Activated CD4-positive, alpha-beta T cell treated with anti-CD3 and anti-CD28 coated beads, Interleukin-2, amount 10 ng/mL, durations not matched to agents 7 days and 5 days (primary cell): ENCODE results near the gene CLMP. TPM values are rescaled to one million over a fixed set of nuclear protein-coding genes. Genes with fewer than 3 reads are reported as not detected.

Experiments
- CTCF ChIA-PET: fragments of 350-600 bp; sonication (Branson Sonifier 250); formaldehyde crosslinking; loops from one replicate; lab custom pipeline; 2021; ENCODE audit warnings: antibody characterized with exemption; lab: Charles Lee
- POLR2A ChIA-PET: fragments of 350-600 bp; sonication (Branson Sonifier 250); formaldehyde crosslinking; loops from one replicate; lab custom pipeline; 2021; ENCODE audit warnings: antibody characterized with exemption; lab: Charles Lee
- DNase-seq: peaks from one replicate; pipeline ENCODE4 v3.0.0-alpha.2; 2020
- H3K27ac Mint-ChIP-seq: one replicate; pipeline ENCODE4 v1.8.0; 2021; ENCODE audit warnings: mild to moderate bottlenecking, moderate library complexity, mixed read lengths
- H3K27me3 Mint-ChIP-seq: one replicate; pipeline ENCODE4 v1.8.0; 2021; ENCODE audit warnings: mixed read lengths
- H3K36me3 Mint-ChIP-seq: one replicate; pipeline ENCODE4 v1.8.0; 2021; ENCODE audit warnings: low read depth, mixed read lengths
- H3K4me1 Mint-ChIP-seq: one replicate; pipeline ENCODE4 v1.8.0; 2021; ENCODE audit warnings: mixed read lengths
- H3K4me3 Mint-ChIP-seq: one replicate; pipeline ENCODE4 v1.8.0; 2021; ENCODE audit warnings: mild to moderate bottlenecking, moderate library complexity, mixed read lengths
- H3K9me3 Mint-ChIP-seq: one replicate; pipeline ENCODE4 v1.8.0; 2021; ENCODE audit warnings: mixed read lengths
- total RNA-seq, 2 experiments: library from RNA; stranded (reverse); gene quantifications; one replicate each; pipeline ENCODE4 v1.2.3, GENCODE V29; 2021

The CLMP gene
- total RNA-seq, 2 experiments from 2014 or later = 0.15 to 0.23 TPM

DNA sequence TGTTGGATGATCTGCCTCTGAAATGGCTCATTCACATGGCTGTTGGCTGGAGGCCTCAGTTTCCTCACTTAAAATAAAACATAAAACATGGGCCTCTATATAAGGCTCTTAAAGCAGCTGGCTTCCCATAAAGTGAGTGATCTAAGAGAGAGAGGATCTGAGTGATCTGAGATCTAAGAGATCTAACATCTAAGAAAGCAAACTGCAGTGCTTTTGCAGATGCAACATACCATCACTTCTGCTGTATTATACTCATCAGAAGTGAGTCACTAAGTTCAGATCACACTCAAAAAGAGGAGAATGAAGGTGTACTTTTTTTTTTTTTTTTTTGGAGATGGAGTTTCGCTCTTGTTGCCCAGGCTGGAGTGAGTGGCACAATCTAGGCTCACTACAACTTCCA, 115.0 kb downstream of the CLMP start:
- DNase-seq = no peak
- no peak overlapping the region for H3K27ac Mint-ChIP-seq
- ChIA-PET CTCF (interaction anchor here (0.5 to 1.6 kb wide), 5 partner anchors 8 to 161 kb away, joined by 3 to 6 read pairs (median 4); no protein-coding TSS in a partner anchor), POLR2A (no interaction called here)
- H3K27me3 Mint-ChIP-seq = no peaks in the 10 kb centered on the region
- H3K4me3 Mint-ChIP-seq = no peak overlapping the region
- peaks cover 12% of the 10 kb centered on the region for H3K9me3 Mint-ChIP-seq
- H3K36me3 Mint-ChIP-seq = peaks cover 7% of the 10 kb centered on the region
- peaks cover 39% of the 10 kb centered on the region for H3K4me1 Mint-ChIP-seq

- no peak for DNase-seq
- Mint-ChIP-seq H3K36me3 (peaks cover 5% of the 10 kb centered on the region), H3K27ac (no peak overlapping the region), H3K9me3 (no peaks in the 10 kb centered on the region), H3K4me1 (peaks cover 34% of the 10 kb centered on the region), H3K27me3 (no peaks in the 10 kb centered on the region), H3K4me3 (no peak overlapping the region)
- ChIA-PET POLR2A (no interaction called here), CTCF (no interaction called here)
Observed at GRCh38 chr11:123076484-123076883, 118.6 kb downstream of the CLMP start.

DNA sequence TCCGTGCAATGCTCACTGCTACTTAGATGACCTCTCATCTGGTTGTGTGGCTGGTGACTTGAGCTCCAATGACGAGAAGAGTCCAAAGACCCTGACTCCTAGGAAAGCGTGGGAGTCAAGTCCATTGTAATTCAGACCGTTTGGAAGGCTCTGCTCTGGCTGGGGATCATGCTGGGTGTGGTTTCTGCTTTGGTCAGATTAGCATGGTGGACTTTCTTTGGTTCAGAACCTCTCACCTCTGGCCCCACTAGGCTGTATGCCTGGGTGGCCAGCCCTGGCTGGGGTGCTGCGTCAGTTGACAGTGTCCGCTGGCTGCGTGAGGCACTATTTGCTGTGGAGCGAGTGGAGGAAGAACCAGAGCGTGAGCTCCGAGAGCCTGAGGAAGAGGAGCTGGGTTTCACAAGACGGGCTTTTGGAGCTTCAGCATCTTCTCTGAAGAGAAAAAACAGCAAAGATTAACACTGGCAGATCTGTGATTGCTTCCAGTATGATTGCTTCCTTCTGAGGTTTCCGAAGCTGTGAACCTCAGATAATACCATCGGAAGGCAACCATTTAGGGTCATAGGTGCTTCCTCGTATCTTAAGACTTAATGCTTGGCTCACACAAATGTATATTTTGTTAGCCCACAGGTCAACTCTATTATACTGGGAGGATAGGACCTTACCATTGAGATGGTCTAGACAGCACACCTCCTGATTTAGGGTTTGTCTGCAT, 121.5 kb downstream of the CLMP start:
- Mint-ChIP-seq H3K4me1 (peaks cover 56% of the 10 kb centered on the region), H3K36me3 (peaks cover 9% of the 10 kb centered on the region), H3K27ac (no peak overlapping the region), H3K9me3 (no peaks in the 10 kb centered on the region), H3K4me3 (no peak overlapping the region), H3K27me3 (no peaks in the 10 kb centered on the region)
- DNase-seq = no peak
- ChIA-PET CTCF (interaction anchor here (0.7 to 3.3 kb wide), 3 partner anchors 10 to 174 kb away, joined by 3 to 9 read pairs (median 9); no protein-coding TSS in a partner anchor), POLR2A (interaction anchor here (1.0 kb wide), 1 partner anchor 11 kb away, joined by 5 read pairs; the partner anchor contains the start of gene HSPA8)

GRCh38 chr11:123072762-123073161, 122.3 kb downstream of the CLMP start:
- Mint-ChIP-seq H3K4me1 (peaks cover 61% of the 10 kb centered on the region), H3K36me3 (peaks cover 9% of the 10 kb centered on the region)
- CTCF ChIA-PET = interaction anchor here (0.7 to 3.3 kb wide), 4 partner anchors 11 to 174 kb away, joined by 3 to 9 read pairs (median 6); no protein-coding TSS in a partner anchor

DNA sequence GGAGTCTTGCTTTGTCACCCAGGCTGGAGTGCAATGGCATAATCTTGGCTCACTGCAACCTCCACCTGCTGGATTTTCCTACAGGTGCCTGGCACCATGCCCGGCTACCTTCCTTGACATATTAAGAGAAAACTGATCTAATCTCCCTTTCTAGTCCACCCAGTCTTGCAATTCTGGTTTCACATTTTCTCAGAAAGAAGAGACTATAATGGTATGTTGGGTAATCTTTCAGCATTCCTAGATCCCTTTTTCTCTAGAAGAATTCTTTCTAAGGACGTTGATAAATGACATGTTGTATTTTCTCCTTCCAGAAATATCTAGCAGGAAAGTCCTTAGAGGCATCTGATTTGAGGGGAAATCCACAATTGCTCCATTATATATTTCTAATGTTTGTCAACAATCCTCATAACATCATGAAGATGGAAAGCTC, 122.7 kb downstream of the CLMP start:
- Mint-ChIP-seq H3K4me3 (no peak overlapping the region), H3K9me3 (no peaks in the 10 kb centered on the region)
- DNase-seq = no peak

More at GRCh38 chr11:123072762-123073161, 122.3 kb downstream of the CLMP start:
- no peak for DNase-seq
- no peak overlapping the region for H3K4me3 Mint-ChIP-seq
- H3K27ac Mint-ChIP-seq = peak overlapping the region; percentile 52
- POLR2A ChIA-PET = no interaction called here
- no peaks in the 10 kb centered on the region for H3K27me3 Mint-ChIP-seq
- no peaks in the 10 kb centered on the region for H3K9me3 Mint-ChIP-seq

GRCh38 chr11:123069908-123070821, 124.9 kb downstream of the CLMP start:
- ChIA-PET CTCF (interaction anchor here (1.3 to 3.9 kb wide), 3 partner anchors 13 to 16 kb away, joined by 3 to 23 read pairs (median 4); no protein-coding TSS in a partner anchor), POLR2A (interaction anchor here (1.4 kb wide), 1 partner anchor 11 kb away, joined by 3 read pairs; no protein-coding TSS in a partner anchor)
- H3K27me3 Mint-ChIP-seq = no peaks in the 10 kb centered on the region
- H3K27ac Mint-ChIP-seq = peak overlapping the region; percentile 100
- peaks cover 16% of the 10 kb centered on the region for H3K36me3 Mint-ChIP-seq
- peaks cover 66% of the 10 kb centered on the region for H3K4me1 Mint-ChIP-seq
- peak overlapping the region; percentile 83 for H3K4me3 Mint-ChIP-seq
- no peaks in the 10 kb centered on the region for H3K9me3 Mint-ChIP-seq
- peak; percentile 61 for DNase-seq

More for the DNA sequence above, 122.7 kb downstream of the CLMP start:
- H3K4me1 Mint-ChIP-seq = peaks cover 61% of the 10 kb centered on the region
- ChIA-PET CTCF (interaction anchor here (0.7 to 3.3 kb wide), 7 partner anchors 8 to 175 kb away, joined by 3 to 9 read pairs (median 4); no protein-coding TSS in a partner anchor), POLR2A (no interaction called here)
- H3K27ac Mint-ChIP-seq = peak overlapping the region; percentile 52
- H3K27me3 Mint-ChIP-seq = no peaks in the 10 kb centered on the region
- peaks cover 9% of the 10 kb centered on the region for H3K36me3 Mint-ChIP-seq

- H3K9me3 Mint-ChIP-seq = no peaks in the 10 kb centered on the region
- POLR2A ChIA-PET = no interaction called here
- peak overlapping the region; percentile 58 for H3K4me3 Mint-ChIP-seq
- peak overlapping the region; percentile 87 for H3K27ac Mint-ChIP-seq
- CTCF ChIA-PET = interaction anchor here (0.6 to 1.8 kb wide), 3 partner anchors 9 to 18 kb away, joined by 4 to 5 read pairs (median 4); no protein-coding TSS in a partner anchor
- no peaks in the 10 kb centered on the region for H3K27me3 Mint-ChIP-seq
- peaks cover 28% of the 10 kb centered on the region for H3K36me3 Mint-ChIP-seq
- no peak for DNase-seq
- H3K4me1 Mint-ChIP-seq = peaks cover 43% of the 10 kb centered on the region
Observed at GRCh38 chr11:123065621-123066020, 129.4 kb downstream of the CLMP start.

DNA sequence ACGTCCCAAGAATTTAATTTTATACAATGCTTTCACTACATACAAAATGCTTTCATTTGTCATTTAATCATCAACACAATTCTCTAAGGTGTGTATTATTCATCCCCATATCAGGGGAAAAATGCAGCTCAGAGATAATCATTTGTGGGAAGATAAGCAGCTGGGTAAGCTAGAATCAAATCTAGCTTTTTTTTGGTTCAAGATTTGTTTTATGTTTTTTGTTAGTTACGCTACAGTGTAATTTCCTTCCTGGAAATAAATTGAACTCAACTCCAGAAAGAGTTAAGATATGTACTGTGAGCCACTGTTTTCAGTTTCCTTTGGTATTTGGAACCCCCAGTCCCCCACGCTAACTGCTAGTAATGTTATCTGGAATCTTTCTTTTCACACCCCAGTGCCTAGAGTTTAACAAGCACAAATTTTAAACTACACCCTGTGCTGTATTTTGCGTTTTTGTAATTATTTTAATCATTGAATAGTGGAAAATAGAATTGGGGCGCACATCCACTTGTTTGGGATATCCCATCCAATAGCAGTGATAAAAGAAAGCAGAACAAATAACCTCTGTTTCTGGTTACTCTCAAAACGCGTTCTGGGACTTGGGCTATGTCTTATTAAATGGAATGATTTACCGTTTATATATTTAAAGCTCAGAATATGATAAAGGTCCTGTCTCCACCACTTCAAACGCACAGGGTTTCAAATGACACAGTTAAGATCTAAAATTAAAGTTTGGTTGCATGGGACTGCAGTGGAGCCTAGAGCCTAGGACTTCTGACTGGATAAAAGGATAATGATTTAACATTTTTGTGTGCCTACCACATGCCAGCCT, 131.0 kb downstream of the CLMP start:
- Mint-ChIP-seq H3K4me3 (peak overlapping the region; percentile 100), H3K9me3 (no peaks in the 10 kb centered on the region), H3K36me3 (peaks cover 42% of the 10 kb centered on the region), H3K27ac (peak overlapping the region; percentile 100), H3K27me3 (no peaks in the 10 kb centered on the region), H3K4me1 (peaks cover 29% of the 10 kb centered on the region)
- POLR2A ChIA-PET = interaction anchor here (0.8 kb wide), 1 partner anchor 39 kb away, joined by 4 read pairs; no protein-coding TSS in a partner anchor
- CTCF ChIA-PET = interaction anchor here (1.1 to 2.2 kb wide), 3 partner anchors 10 to 183 kb away, joined by 5 to 12 read pairs (median 5); no protein-coding TSS in a partner anchor
- no peak for DNase-seq

- Mint-ChIP-seq H3K9me3 (no peaks in the 10 kb centered on the region), H3K27me3 (no peaks in the 10 kb centered on the region), H3K27ac (peak overlapping the region; percentile 100), H3K4me3 (peak overlapping the region; percentile 100), H3K4me1 (peaks cover 29% of the 10 kb centered on the region), H3K36me3 (peaks cover 51% of the 10 kb centered on the region)
- ChIA-PET CTCF (interaction anchor here (1.1 to 2.2 kb wide), 3 partner anchors 10 to 184 kb away, joined by 5 to 12 read pairs (median 5); no protein-coding TSS in a partner anchor), POLR2A (interaction anchor here (0.8 to 1.0 kb wide), 3 partner anchors 9 to 40 kb away, joined by 3 to 5 read pairs (median 4); no protein-coding TSS in a partner anchor)
- DNase-seq = peak; percentile 69
Observed at GRCh38 chr11:123062892-123063825, 131.9 kb downstream of the CLMP start.

DNA sequence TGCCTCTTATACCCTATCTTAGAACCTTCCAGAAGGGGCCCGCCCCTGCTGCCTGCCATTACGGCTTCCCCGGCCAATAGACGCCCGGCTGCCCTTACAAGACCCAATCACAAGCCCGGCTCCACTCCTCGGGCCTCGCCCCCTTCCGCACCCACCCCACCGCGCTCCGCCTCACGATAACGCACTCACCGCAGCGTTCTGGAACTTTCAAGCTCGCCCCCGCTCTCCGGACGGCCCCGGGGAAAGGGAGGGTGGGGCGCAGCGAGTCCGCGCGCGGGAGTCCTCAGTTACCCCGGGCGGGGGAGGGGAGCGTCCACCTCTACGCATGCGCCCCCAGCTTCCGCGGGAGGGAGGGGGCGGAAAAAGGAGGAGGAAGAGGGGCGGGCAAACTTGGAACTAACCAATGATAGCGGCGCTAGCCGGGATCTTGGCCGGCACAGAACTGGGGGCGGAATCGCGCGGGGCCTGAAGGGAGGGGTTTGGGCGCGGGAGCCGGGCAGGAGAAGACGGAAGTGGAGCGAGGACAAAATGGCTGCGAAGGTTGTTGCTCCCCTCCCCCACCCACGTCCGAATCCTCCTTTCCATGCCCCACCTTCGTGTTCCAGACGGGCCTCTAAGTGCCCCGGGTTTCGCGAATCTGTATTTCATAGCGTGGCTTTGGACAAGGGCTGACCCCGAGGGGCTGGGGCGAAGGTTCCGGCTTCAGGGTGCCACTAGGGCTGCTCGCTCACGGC, 132.7 kb downstream of the CLMP start:
- Mint-ChIP-seq H3K27ac (peak overlapping the region; percentile 100), H3K4me1 (peaks cover 37% of the 10 kb centered on the region), H3K27me3 (no peaks in the 10 kb centered on the region), H3K36me3 (peaks cover 59% of the 10 kb centered on the region), H3K9me3 (no peaks in the 10 kb centered on the region), H3K4me3 (peak overlapping the region; percentile 100)
- DNase-seq = peak; percentile 99
- CTCF ChIA-PET = interaction anchor here (0.7 to 2.2 kb wide), 3 partner anchors 9 to 23 kb away, joined by 3 to 12 read pairs (median 5); no protein-coding TSS in a partner anchor
- POLR2A ChIA-PET = interaction anchor here (0.6 to 1.0 kb wide), 5 partner anchors 9 to 203 kb away, joined by 3 to 5 read pairs (median 4); no protein-coding TSS in a partner anchor
